Measurements from ENCODE around the gene AP2A2. TPM values are rescaled to one million over a fixed set of nuclear protein-coding genes. Genes with fewer than 3 reads are reported as not detected.

The AP2A2 gene
- 75.8 TPM for polyA plus RNA-seq (2013, experiment 1 of 2)
- 83.6 TPM for polyA plus RNA-seq (2013, experiment 2 of 2)

- WGBS = 10% methylated on average over 60 of the region's 124 CpGs
Observed at GRCh38 chr11:925496-926301, at the start of gene AP2A2. AP2A2 (plus strand) TSS chr11:925870; CDS start chr11:926022, 152 bp downstream.

DNA sequence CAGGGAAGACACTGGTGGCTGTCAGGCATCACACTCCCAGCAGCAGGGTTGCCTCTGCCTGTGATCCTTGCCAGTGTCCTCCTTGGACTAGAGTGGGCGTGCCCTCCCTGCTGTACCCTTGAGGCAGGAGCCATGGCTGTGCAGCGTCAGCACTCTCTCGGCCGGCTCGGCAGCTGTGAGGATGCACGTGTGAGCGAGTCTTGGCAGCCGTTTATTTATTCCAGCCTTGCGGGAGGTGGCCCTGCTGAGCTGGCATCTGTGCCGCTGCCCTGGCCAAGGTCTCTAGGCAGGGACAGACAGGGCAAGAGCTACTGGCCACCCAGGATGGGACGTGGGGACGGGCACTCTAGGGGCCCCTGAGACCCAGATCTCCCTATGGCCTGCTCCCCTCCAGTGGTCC is 49.1 kb upstream of the AP2A2 start:
- no peaks in the 10 kb centered on the region for H3K27me3 ChIP-seq (ENCODE audit: control insufficient read depth in 1 of 2, insufficient read depth in 1 of 2, low read length in 2 of 2)
- no peak for DNase-seq
- no peak overlapping the region for H2BK120ac ChIP-seq (ENCODE audit: low read depth, low read length)
- H2BK15ac ChIP-seq (ENCODE audit: low read depth, poor library complexity, severe bottlenecking) = no peak overlapping the region
- no peak overlapping the region for H3K4me3 ChIP-seq (ENCODE audit: insufficient read depth in 1 of 2, low read depth in 1 of 2, low read length in 2 of 2)
- H3K9ac ChIP-seq (ENCODE audit: low read length) = no peak overlapping the region
- no peaks in the 10 kb centered on the region for H3K79me1 ChIP-seq (replicated peaks; ENCODE audit: low read length, poor library complexity, severe bottlenecking)
- H3K23ac ChIP-seq (ENCODE audit: low read length in 2 of 2) = no peak overlapping the region
- no peak overlapping the region for H4K8ac ChIP-seq (ENCODE audit: low read length)
- peaks cover 8 to 50% of the 10 kb centered on the region in 2 experiments for H3K36me3 ChIP-seq (ENCODE audit: control insufficient read depth in 1 of 2, insufficient read depth in 2 of 2, low read depth in 1 of 2, low read length in 2 of 2)
- no peak overlapping the region for H3K18ac ChIP-seq (ENCODE audit: low read depth in 1 of 2, low read length in 2 of 2)
- no peak overlapping the region for H2BK12ac ChIP-seq (ENCODE audit: low read length in 2 of 2)
- H2BK5ac ChIP-seq (ENCODE audit: low read depth, low read length, poor library complexity, severe bottlenecking) = no peak overlapping the region
- H3K4me1 ChIP-seq (ENCODE audit: control insufficient read depth, insufficient read depth, low read depth, low read length) = peaks cover 27% of the 10 kb centered on the region
- no peaks in the 10 kb centered on the region for H3K9me3 ChIP-seq (ENCODE audit: control insufficient read depth, low read length)
- H3K4me2 ChIP-seq (ENCODE audit: low read length, poor library complexity, severe bottlenecking) = no peak overlapping the region
- no peak overlapping the region for H3K27ac ChIP-seq (ENCODE audit: low read length, poor library complexity, severe bottlenecking)
- H4K91ac ChIP-seq (ENCODE audit: low read length) = no peak overlapping the region
- H2AK5ac ChIP-seq (ENCODE audit: low read length, severe bottlenecking) = no peak overlapping the region
- 89% methylated on average over 12 of the region's 12 CpGs for WGBS
- no peak overlapping the region for H3K4ac ChIP-seq (ENCODE audit: low read depth in 1 of 2, low read length in 2 of 2)
- H2AFZ ChIP-seq (ENCODE audit: low read depth, low read length) = no peak overlapping the region
- no peak overlapping the region for H3K14ac ChIP-seq (ENCODE audit: low read length in 2 of 2)

More at GRCh38 chr11:925496-926301, at the start of gene AP2A2:
- Histone ChIP-seq H3K9me3 (ENCODE audit: control insufficient read depth, low read length) (no peaks in the 10 kb centered on the region), H3K79me1 (replicated peaks; ENCODE audit: low read length, poor library complexity, severe bottlenecking) (peaks cover 10% of the 10 kb centered on the region), H3K27me3 (ENCODE audit: control insufficient read depth in 1 of 2, insufficient read depth in 1 of 2, low read length in 2 of 2) (no peaks in the 10 kb centered on the region), H3K4me1 (ENCODE audit: control insufficient read depth, insufficient read depth, low read depth, low read length) (peaks cover 35% of the 10 kb centered on the region), H4K8ac (ENCODE audit: low read length) (peak within 1 kb of the TSS; percentile 98), H2BK120ac (ENCODE audit: low read depth, low read length) (peak within 1 kb of the TSS; percentile 86), H2BK5ac (ENCODE audit: low read depth, low read length, poor library complexity, severe bottlenecking) (no peak within 1 kb of the TSS), H3K4ac (ENCODE audit: low read depth in 1 of 2, low read length in 2 of 2) (peak within 1 kb of the TSS in 1 of 2 experiments; percentile 81), H3K9ac (ENCODE audit: low read length) (peak within 1 kb of the TSS; percentile 92), H3K36me3 (ENCODE audit: control insufficient read depth in 1 of 2, insufficient read depth in 2 of 2, low read depth in 1 of 2, low read length in 2 of 2) (peaks cover 10 to 18% of the 10 kb centered on the region in 2 experiments), H3K4me3 (ENCODE audit: insufficient read depth in 1 of 2, low read depth in 1 of 2, low read length in 2 of 2) (peak within 1 kb of the TSS; percentile 82 to 84), H3K14ac (ENCODE audit: low read length in 2 of 2) (peak within 1 kb of the TSS in 1 of 2 experiments; percentile 68), H3K18ac (ENCODE audit: low read depth in 1 of 2, low read length in 2 of 2) (peak within 1 kb of the TSS; percentile 91 to 98), H3K23ac (ENCODE audit: low read length in 2 of 2) (peak within 1 kb of the TSS in 1 of 2 experiments; percentile 10), H3K27ac (ENCODE audit: low read length, poor library complexity, severe bottlenecking) (peak within 1 kb of the TSS; percentile 56), H2BK15ac (ENCODE audit: low read depth, poor library complexity, severe bottlenecking) (peak within 1 kb of the TSS; percentile 99), H3K4me2 (ENCODE audit: low read length, poor library complexity, severe bottlenecking) (peak within 1 kb of the TSS; percentile 52), H2AFZ (ENCODE audit: low read depth, low read length) (peak within 1 kb of the TSS; percentile 68), H2BK12ac (ENCODE audit: low read length in 2 of 2) (peak within 1 kb of the TSS; percentile 62 to 66), H2AK5ac (ENCODE audit: low read length, severe bottlenecking) (peak within 1 kb of the TSS; percentile 84), H4K91ac (ENCODE audit: low read length) (peak within 1 kb of the TSS; percentile 91)
- DNase-seq = peak; percentile 86

GRCh38 chr11:877565-877964 is 48.1 kb upstream of the AP2A2 start:
- Histone ChIP-seq H3K9me3 (ENCODE audit: control insufficient read depth, low read length) (no peaks in the 10 kb centered on the region), H3K14ac (ENCODE audit: low read length in 2 of 2) (no peak overlapping the region), H2AFZ (ENCODE audit: low read depth, low read length) (no peak overlapping the region), H3K79me1 (replicated peaks; ENCODE audit: low read length, poor library complexity, severe bottlenecking) (no peaks in the 10 kb centered on the region), H2BK12ac (ENCODE audit: low read length in 2 of 2) (no peak overlapping the region), H2BK5ac (ENCODE audit: low read depth, low read length, poor library complexity, severe bottlenecking) (no peak overlapping the region), H3K36me3 (ENCODE audit: control insufficient read depth in 1 of 2, insufficient read depth in 2 of 2, low read depth in 1 of 2, low read length in 2 of 2) (peaks cover 13 to 51% of the 10 kb centered on the region in 2 experiments), H3K4me2 (ENCODE audit: low read length, poor library complexity, severe bottlenecking) (no peak overlapping the region), H3K4ac (ENCODE audit: low read depth in 1 of 2, low read length in 2 of 2) (no peak overlapping the region), H3K4me3 (ENCODE audit: insufficient read depth in 1 of 2, low read depth in 1 of 2, low read length in 2 of 2) (no peak overlapping the region), H2BK120ac (ENCODE audit: low read depth, low read length) (no peak overlapping the region), H2BK15ac (ENCODE audit: low read depth, poor library complexity, severe bottlenecking) (no peak overlapping the region), H4K91ac (ENCODE audit: low read length) (no peak overlapping the region), H3K27me3 (ENCODE audit: control insufficient read depth in 1 of 2, insufficient read depth in 1 of 2, low read length in 2 of 2) (no peaks in the 10 kb centered on the region), H3K23ac (ENCODE audit: low read length in 2 of 2) (no peak overlapping the region), H3K18ac (ENCODE audit: low read depth in 1 of 2, low read length in 2 of 2) (no peak overlapping the region), H2AK5ac (ENCODE audit: low read length, severe bottlenecking) (no peak overlapping the region), H3K4me1 (ENCODE audit: control insufficient read depth, insufficient read depth, low read depth, low read length) (peaks cover 27% of the 10 kb centered on the region), H3K9ac (ENCODE audit: low read length) (no peak overlapping the region), H4K8ac (ENCODE audit: low read length) (no peak overlapping the region), H3K27ac (ENCODE audit: low read length, poor library complexity, severe bottlenecking) (no peak overlapping the region)
- no peak for DNase-seq
- 85% methylated on average over 11 of the region's 11 CpGs for WGBS

- Histone ChIP-seq H3K23ac (ENCODE audit: low read length in 2 of 2) (no peak overlapping the region), H4K8ac (ENCODE audit: low read length) (no peak overlapping the region), H3K4me3 (ENCODE audit: insufficient read depth in 1 of 2, low read depth in 1 of 2, low read length in 2 of 2) (no peak overlapping the region), H2BK12ac (ENCODE audit: low read length in 2 of 2) (no peak overlapping the region), H2BK15ac (ENCODE audit: low read depth, poor library complexity, severe bottlenecking) (no peak overlapping the region), H3K18ac (ENCODE audit: low read depth in 1 of 2, low read length in 2 of 2) (no peak overlapping the region), H3K14ac (ENCODE audit: low read length in 2 of 2) (no peak overlapping the region), H3K4me2 (ENCODE audit: low read length, poor library complexity, severe bottlenecking) (no peak overlapping the region), H3K9me3 (ENCODE audit: control insufficient read depth, low read length) (no peaks in the 10 kb centered on the region), H3K27me3 (ENCODE audit: control insufficient read depth in 1 of 2, insufficient read depth in 1 of 2, low read length in 2 of 2) (no peaks in the 10 kb centered on the region), H2BK120ac (ENCODE audit: low read depth, low read length) (no peak overlapping the region), H3K27ac (ENCODE audit: low read length, poor library complexity, severe bottlenecking) (no peak overlapping the region), H4K91ac (ENCODE audit: low read length) (no peak overlapping the region), H3K4ac (ENCODE audit: low read depth in 1 of 2, low read length in 2 of 2) (no peak overlapping the region), H3K4me1 (ENCODE audit: control insufficient read depth, insufficient read depth, low read depth, low read length) (peaks cover 33% of the 10 kb centered on the region), H3K79me1 (replicated peaks; ENCODE audit: low read length, poor library complexity, severe bottlenecking) (peaks cover 1% of the 10 kb centered on the region), H3K36me3 (ENCODE audit: control insufficient read depth in 1 of 2, insufficient read depth in 2 of 2, low read depth in 1 of 2, low read length in 2 of 2) (peaks cover 27 to 61% of the 10 kb centered on the region in 2 experiments), H2BK5ac (ENCODE audit: low read depth, low read length, poor library complexity, severe bottlenecking) (no peak overlapping the region), H2AFZ (ENCODE audit: low read depth, low read length) (no peak overlapping the region), H3K9ac (ENCODE audit: low read length) (no peak overlapping the region), H2AK5ac (ENCODE audit: low read length, severe bottlenecking) (no peak overlapping the region)
- DNase-seq = no peak
- 90% methylated on average over 14 of the region's 14 CpGs for WGBS
Observed at GRCh38 chr11:880447-880846, 45.2 kb upstream of the AP2A2 start.

All from mesenchymal stem cell (in vitro differentiated cells and primary cell).